Stomach (tissue), 4 donors: ENCODE data around the gene ARL13B.

Source experiments
- EP300 ChIP-seq: sonication (generic); formaldehyde crosslinking; IDR thresholded peaks from one replicate; pipeline ENCODE4 v1.6.1; 2017; ENCODE audit warnings: antibody characterized with exemption
- POLR2A ChIP-seq, 4 donors: fragments of 450-650 bp; IDR thresholded peaks; one replicate each; pipeline ENCODE4 v1.6.1; 2016; ENCODE audit warnings: antibody characterized with exemption in 4 of 4, control low read depth in 2 of 4, mild to moderate bottlenecking in 1 of 4, moderate library complexity in 1 of 4
- POLR2AphosphoS5 ChIP-seq, 3 donors: sonication (generic); formaldehyde crosslinking; IDR thresholded peaks; one replicate each; pipeline ENCODE4 v1.6.1; 2016; ENCODE audit warnings: antibody characterized with exemption in 3 of 3
- TF ChIP-seq, protein P1 (sequence below), 7 experiments: fragments of 450-650 bp in 4 of 7; fragments of 200-600 bp in 3 of 7; sonication (generic) in 3 of 7; IDR thresholded peaks; one replicate each; pipeline ENCODE4 v1.5.1; 2016 to 2019; ENCODE audit warnings: antibody characterized with exemption in 7 of 7, control low read depth in 2 of 7, mild to moderate bottlenecking in 1 of 7

GRCh38 chr3:94083261-94083660, 103.3 kb downstream of the ARL13B start:
- TF ChIP-seq POLR2AphosphoS5 (IDR thresholded peaks at IDR 0.05): no peak
- TF ChIP-seq, protein P1, sequence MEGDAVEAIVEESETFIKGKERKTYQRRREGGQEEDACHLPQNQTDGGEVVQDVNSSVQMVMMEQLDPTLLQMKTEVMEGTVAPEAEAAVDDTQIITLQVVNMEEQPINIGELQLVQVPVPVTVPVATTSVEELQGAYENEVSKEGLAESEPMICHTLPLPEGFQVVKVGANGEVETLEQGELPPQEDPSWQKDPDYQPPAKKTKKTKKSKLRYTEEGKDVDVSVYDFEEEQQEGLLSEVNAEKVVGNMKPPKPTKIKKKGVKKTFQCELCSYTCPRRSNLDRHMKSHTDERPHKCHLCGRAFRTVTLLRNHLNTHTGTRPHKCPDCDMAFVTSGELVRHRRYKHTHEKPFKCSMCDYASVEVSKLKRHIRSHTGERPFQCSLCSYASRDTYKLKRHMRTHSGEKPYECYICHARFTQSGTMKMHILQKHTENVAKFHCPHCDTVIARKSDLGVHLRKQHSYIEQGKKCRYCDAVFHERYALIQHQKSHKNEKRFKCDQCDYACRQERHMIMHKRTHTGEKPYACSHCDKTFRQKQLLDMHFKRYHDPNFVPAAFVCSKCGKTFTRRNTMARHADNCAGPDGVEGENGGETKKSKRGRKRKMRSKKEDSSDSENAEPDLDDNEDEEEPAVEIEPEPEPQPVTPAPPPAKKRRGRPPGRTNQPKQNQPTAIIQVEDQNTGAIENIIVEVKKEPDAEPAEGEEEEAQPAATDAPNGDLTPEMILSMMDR (IDR thresholded peaks at IDR 0.05): no peak
- TF ChIP-seq POLR2A (IDR thresholded peaks at IDR 0.05): no peak
- TF ChIP-seq EP300: no peak
